Myocyte (in vitro differentiated cells): Measurements from ENCODE around the gene MAST4. TPM values are rescaled to one million over a fixed set of nuclear protein-coding genes. Genes with fewer than 3 reads are reported as not detected.
A peak's percentile ranks its signal among the peaks of the same experiment; 100 is the strongest.
"Not testable (repeated sequence)": the region's sequence is repeated elsewhere in the genome, so short reads cannot be mapped to it uniquely, and the experiment has no call there.

Experiments used
- DNase-seq: peaks from one replicate; pipeline ENCODE4 v3.0.0-alpha.2; 2012; ENCODE audit warnings: low read depth
- total RNA-seq: library from RNA; depleted of rRNA; stranded (reverse); fragments of >200 nt; gene quantifications from 2 replicates; pipeline ENCODE4 v1.2.3, GENCODE V29; 2014

The MAST4 gene
- total RNA-seq, 1 donor from 2014 or later: 7.6 TPM

DNA sequence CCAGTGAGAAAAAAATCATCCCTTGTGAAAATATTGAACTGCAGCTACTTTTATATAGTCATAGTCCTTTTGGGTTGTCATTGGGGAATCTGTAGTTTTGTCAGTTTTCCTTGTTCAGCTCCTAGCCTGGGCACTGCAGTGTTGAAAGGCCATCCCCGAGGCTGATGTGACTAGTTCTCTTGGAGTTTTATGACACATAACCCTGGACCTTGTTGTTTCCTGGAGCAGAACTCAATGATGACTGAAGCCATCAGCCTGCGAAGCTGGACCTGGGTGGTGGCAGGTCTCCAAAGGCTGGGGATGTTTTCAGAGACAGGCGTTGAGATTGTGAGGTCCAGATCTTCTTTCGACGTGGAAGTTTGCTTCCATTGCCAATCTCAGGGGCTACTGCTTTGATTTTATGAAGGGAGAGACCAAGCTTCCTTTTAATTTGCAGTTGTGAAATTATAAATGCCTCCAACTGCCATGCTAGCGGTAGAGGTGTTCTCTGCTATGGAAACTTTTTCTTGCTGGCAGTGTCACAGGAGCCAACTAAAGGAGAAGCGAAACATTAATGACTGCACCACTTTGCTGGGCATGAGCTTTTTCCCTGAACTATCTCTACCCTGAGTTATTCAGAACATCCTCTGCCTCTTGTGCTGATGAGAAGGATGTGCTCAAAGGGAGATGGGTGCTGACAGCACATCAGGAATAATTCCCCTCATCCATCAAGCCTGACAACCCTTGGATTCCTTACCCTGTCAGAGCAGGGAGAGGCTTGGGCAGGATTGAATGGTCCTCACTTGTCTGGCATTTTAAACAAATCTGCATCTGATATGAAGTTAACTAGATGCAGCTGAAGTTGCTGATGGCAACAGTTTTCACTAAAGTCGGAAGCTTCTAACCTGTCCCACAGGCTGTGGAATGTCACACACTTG, 209.6 kb downstream of the MAST4 start:
- no peak for DNase-seq

- peak; percentile 77 for DNase-seq
Observed at GRCh38 chr5:66807743-66808142, 211.6 kb downstream of the MAST4 start.

- no peak for DNase-seq
Observed at GRCh38 chr5:66808663-66809062, 212.5 kb downstream of the MAST4 start.

DNA sequence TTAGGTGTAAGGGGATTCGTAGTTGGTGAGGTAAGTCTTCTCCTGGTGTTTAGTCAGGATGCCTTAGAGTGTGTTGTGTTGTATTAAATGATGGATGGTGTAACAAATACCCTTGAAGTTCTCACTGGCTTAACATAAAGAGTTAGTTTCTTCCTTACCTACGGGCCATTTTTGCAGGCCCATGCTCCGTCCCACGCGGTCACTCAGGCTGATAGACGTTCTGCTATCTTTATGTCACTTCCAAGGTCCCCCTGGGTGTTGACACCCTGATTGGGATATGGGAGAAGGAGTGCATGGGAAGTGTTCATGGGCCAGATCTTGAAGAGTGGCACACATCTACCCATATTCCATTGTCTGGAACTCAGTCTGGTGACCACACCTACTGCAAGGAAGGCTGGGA, 214.0 kb downstream of the MAST4 start:
- DNase-seq: no peak

DNA sequence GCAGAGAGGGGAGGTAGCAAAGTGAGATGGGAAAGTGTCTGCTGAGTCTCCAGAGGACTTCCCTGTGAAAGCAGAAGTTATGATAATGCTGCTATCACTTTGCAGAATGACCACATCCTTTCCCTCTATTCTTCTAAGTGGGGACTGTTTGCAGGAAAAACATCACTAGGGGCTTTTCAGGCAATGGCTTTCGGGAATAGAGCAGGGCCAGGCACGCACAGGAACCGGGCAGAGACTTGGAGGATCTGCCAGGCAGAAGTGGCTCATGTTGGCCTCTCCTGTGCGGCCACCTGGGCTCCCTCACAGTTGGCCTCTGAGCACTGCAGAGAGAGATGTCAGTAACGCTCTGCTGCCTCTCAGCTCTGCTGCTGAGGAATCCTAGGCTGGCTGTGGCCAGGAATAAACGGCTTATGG, 214.7 kb downstream of the MAST4 start:
- DNase-seq: no peak

GRCh38 chr5:66812291-66812690, 216.1 kb downstream of the MAST4 start:
- no peak for DNase-seq

DNA sequence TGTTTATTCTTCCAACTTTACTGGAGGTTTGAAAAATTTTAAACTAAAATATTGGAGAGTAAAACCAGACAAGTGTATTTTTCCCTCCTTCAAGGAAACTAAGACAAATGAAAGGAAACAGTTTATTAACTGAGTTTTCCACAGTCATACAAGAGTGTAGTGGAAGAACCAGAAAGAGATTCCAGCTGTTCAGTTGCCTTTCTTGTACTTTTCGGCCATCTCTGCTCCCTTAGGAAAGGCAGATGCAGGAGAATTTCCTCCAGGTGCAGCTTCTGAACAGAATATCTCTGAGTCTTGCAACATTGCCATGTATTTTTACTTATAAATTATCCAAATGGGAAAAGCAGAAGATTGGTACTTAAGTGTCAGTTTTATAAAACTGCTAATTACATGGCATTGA, 217.1 kb downstream of the MAST4 start:
- DNase-seq: no peak

GRCh38 chr5:66814146-66814991, 218.2 kb downstream of the MAST4 start:
- DNase-seq: peak; percentile 67

DNA sequence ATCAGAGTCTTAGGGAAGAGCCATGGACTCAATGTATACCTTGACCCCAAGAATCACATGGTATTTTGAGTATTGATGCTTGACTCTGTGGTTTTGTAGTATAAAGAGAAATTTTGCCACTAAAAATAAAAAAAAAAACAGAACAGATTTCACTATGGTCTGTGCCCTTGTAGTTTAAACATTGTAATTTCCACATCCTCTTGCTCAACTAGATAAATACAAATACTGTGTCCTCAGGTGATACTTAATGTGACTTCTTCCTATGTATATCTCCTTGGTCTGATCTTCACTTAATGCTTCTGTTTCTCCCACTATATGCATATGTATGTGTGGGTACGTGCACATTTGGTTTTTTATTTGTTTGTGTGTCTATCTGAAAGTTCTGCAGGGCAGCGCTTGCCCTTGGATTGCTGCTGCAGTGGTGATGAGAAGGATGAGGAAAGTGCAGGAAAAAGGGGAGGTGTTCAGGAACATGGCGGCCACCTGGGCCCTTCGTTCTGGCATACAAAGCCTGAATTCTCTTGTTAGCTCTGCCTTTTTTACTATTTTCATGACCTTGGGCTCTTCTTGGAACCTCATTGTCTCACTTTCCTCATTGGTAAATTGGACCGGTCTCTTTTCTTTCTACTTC, 222.2 kb downstream of the MAST4 start:
- no peak for DNase-seq

DNA sequence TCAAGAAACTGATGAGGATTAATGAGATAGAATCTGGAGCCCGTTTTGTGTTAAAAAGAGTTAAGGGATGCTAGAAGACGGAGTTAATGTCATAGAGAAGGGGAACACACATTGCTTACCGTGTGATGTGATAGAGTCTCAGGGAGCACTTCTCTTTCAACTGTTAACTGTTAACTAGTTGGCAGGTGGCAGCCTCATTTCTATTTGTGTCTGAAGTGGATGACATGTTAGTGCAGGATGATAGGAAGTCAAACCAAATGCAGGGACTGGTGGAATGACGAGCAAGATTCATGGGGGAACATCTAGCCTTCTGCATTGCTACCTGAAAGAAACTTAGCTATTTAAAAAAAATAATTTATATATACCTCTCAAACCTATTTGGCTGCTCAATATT, 222.7 kb downstream of the MAST4 start:
- DNase-seq: no peak

GRCh38 chr5:66820630-66821207, 224.5 kb downstream of the MAST4 start:
- DNase-seq: no peak

DNA sequence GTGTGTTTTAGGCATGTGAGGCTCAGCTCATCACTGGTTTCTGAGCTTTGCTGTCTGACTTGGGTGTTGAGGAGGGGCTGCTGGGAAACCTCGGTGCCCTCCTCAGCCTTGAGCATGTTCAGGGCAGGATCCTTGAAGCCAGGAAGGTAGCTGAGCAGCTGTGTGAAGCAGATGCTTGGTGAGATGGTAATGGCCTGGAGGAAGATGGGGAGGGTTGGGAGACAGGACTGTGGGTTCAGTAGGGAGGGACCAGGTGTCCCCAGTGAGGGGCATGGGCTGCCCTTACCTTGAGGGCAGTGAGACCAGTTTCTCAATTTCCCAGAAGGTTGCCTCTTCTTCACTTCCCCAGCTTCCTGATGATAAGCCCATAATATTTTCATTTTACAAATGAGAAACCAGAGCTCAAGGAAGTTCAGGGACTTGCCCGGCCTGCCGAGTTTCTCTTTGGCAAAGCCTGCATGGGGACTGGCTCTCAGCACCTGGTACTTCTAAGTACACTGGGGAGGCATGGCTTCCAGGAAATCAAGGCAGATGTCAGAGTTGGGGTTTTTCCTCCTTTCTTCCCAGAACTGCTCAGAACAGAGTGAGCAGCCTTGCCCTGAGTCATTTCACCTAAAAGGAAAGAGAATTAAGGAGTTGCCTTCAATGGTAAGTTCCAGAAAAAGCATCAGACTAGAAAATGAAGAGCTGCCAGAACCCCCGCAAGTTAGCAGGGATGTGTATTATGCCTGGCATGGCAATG, 225.7 kb downstream of the MAST4 start:
- no peak for DNase-seq

- DNase-seq: not testable (repeated sequence)
Observed at GRCh38 chr5:66822906-66823305, 226.7 kb downstream of the MAST4 start.

GRCh38 chr5:66824476-66824875, 228.3 kb downstream of the MAST4 start:
- no peak for DNase-seq

DNA sequence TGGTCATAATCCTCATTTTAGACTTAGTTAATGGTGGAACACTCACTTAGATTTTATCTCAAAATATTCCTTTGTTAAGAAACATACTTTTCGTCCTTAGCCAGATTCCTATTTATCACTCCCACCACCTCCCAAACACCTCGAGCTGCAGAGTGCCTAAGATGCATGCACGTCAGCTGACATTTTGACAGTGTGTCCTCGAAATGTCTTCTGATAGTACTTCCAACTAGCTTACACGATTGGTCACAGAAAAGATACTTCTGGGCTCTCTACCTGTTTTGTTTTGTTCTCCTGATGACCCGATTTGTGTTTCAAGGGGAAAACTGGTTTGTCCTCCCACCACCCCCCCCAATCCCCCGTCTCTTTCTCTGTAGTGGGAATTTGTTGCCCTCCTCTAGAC, 230.1 kb downstream of the MAST4 start:
- DNase-seq: no peak

GRCh38 chr5:66826696-66827095, 230.5 kb downstream of the MAST4 start:
- no peak for DNase-seq

GRCh38 chr5:66828046-66828547, 231.9 kb downstream of the MAST4 start:
- DNase-seq: no peak

- DNase-seq: peak; percentile 90
Observed at GRCh38 chr5:66828548-66829357, 232.6 kb downstream of the MAST4 start.

DNA sequence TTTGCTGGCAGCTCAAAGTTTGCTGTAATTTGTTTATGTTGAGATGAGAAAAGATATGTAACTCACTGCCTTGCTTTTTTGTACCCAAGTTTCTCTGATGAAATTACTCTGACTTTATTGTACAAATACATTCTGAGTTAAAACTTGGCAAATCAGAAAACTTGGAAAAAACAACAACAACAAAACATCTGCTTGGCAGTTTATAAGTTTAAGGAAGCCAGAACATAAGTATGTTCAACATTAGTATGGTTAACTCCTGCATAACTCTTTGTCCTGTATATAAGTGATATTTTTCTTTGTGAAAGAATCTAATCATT, 233.1 kb downstream of the MAST4 start:
- DNase-seq: no peak

- peak; percentile 68 for DNase-seq
Observed at GRCh38 chr5:66829826-66830225, 233.6 kb downstream of the MAST4 start.
